ENCODE results near the gene CDC37.
A peak's percentile ranks its signal among the peaks of the same experiment; 100 is the strongest.
"Not testable (repeated sequence)": the region's sequence is repeated elsewhere in the genome, so short reads cannot be mapped to it uniquely, and the experiment has no call there.

CDC37 gene

GRCh38 chr19:10412257-10412977, 9.1 kb upstream of the CDC37 start:
- Mint-ChIP-seq H3K9me3 (no peaks in the 10 kb centered on the region), H3K4me3 (peak overlapping the region; percentile 17), H3K36me3 (ENCODE audit: low read depth) (no peaks in the 10 kb centered on the region), H3K27me3 (peaks cover 9% of the 10 kb centered on the region), H3K27ac (peak overlapping the region; percentile 82), H3K4me1 (ENCODE audit: low read depth) (peaks cover 70% of the 10 kb centered on the region)
- DNase-seq = no peak

- not testable (repeated sequence) for H3K4me3 Mint-ChIP-seq; H3K9me3 Mint-ChIP-seq; DNase-seq; H3K27ac Mint-ChIP-seq; H3K36me3 Mint-ChIP-seq (ENCODE audit: low read depth); H3K27me3 Mint-ChIP-seq
- peaks cover 73% of the 10 kb centered on the region for H3K4me1 Mint-ChIP-seq (ENCODE audit: low read depth)
These were observed 7.9 kb upstream of the CDC37 start for GRCh38 chr19:10411224-10411623.

GRCh38 chr19:10408511-10409283, 5.4 kb upstream of the CDC37 start:
- peaks cover 84% of the 10 kb centered on the region for H3K4me1 Mint-ChIP-seq (ENCODE audit: low read depth)
- peak overlapping the region; percentile 87 for H3K27ac Mint-ChIP-seq
- DNase-seq = peak; percentile 77
- peak overlapping the region; percentile 39 for H3K4me3 Mint-ChIP-seq
- no peaks in the 10 kb centered on the region for H3K9me3 Mint-ChIP-seq
- peaks cover 3% of the 10 kb centered on the region for H3K36me3 Mint-ChIP-seq (ENCODE audit: low read depth)
- no peaks in the 10 kb centered on the region for H3K27me3 Mint-ChIP-seq

- peaks cover 79% of the 10 kb centered on the region for H3K4me1 Mint-ChIP-seq (ENCODE audit: low read depth)
- H3K4me3 Mint-ChIP-seq = no peak overlapping the region
- no peak for DNase-seq
- no peaks in the 10 kb centered on the region for H3K9me3 Mint-ChIP-seq
- no peak overlapping the region for H3K27ac Mint-ChIP-seq
- H3K36me3 Mint-ChIP-seq (ENCODE audit: low read depth) = peaks cover 18% of the 10 kb centered on the region
- no peaks in the 10 kb centered on the region for H3K27me3 Mint-ChIP-seq
These were observed 3.8 kb upstream of the CDC37 start for GRCh38 chr19:10407096-10407495.

GRCh38 chr19:10406191-10406590, 2.8 kb upstream of the CDC37 start:
- Mint-ChIP-seq H3K9me3 (no peaks in the 10 kb centered on the region), H3K36me3 (ENCODE audit: low read depth) (peaks cover 25% of the 10 kb centered on the region), H3K4me1 (ENCODE audit: low read depth) (peaks cover 80% of the 10 kb centered on the region), H3K4me3 (no peak overlapping the region), H3K27me3 (no peaks in the 10 kb centered on the region), H3K27ac (peak overlapping the region; percentile 92)
- DNase-seq = no peak

GRCh38 chr19:10404888-10405820, 1.8 kb upstream of the CDC37 start:
- peak; percentile 73 for DNase-seq
- Mint-ChIP-seq H3K36me3 (ENCODE audit: low read depth) (peaks cover 35% of the 10 kb centered on the region), H3K9me3 (no peaks in the 10 kb centered on the region), H3K27ac (peak overlapping the region; percentile 97), H3K4me3 (peak overlapping the region; percentile 98), H3K27me3 (no peaks in the 10 kb centered on the region), H3K4me1 (ENCODE audit: low read depth) (peaks cover 83% of the 10 kb centered on the region)

GRCh38 chr19:10402441-10403038, 802 bp downstream of the CDC37 start:
- H3K27me3 Mint-ChIP-seq = no peaks in the 10 kb centered on the region
- H3K9me3 Mint-ChIP-seq = no peaks in the 10 kb centered on the region
- no peak for DNase-seq
- peak overlapping the region; percentile 97 for H3K27ac Mint-ChIP-seq
- H3K4me3 Mint-ChIP-seq = peak overlapping the region; percentile 98
- H3K4me1 Mint-ChIP-seq (ENCODE audit: low read depth) = peaks cover 73% of the 10 kb centered on the region
- H3K36me3 Mint-ChIP-seq (ENCODE audit: low read depth) = peaks cover 55% of the 10 kb centered on the region

GRCh38 chr19:10399878-10400277, 3.5 kb downstream of the CDC37 start:
- no peak for DNase-seq
- no peaks in the 10 kb centered on the region for H3K9me3 Mint-ChIP-seq
- peaks cover 78% of the 10 kb centered on the region for H3K36me3 Mint-ChIP-seq (ENCODE audit: low read depth)
- no peaks in the 10 kb centered on the region for H3K27me3 Mint-ChIP-seq
- peaks cover 52% of the 10 kb centered on the region for H3K4me1 Mint-ChIP-seq (ENCODE audit: low read depth)
- no peak overlapping the region for H3K4me3 Mint-ChIP-seq
- peak overlapping the region; percentile 67 for H3K27ac Mint-ChIP-seq

- H3K27me3 Mint-ChIP-seq, DNase-seq, H3K9me3 Mint-ChIP-seq, H3K4me3 Mint-ChIP-seq, H3K27ac Mint-ChIP-seq: not testable (repeated sequence)
- H3K4me1 Mint-ChIP-seq (ENCODE audit: low read depth) = peaks cover 48% of the 10 kb centered on the region
- H3K36me3 Mint-ChIP-seq (ENCODE audit: low read depth) = peaks cover 82% of the 10 kb centered on the region
These were observed 4.0 kb downstream of the CDC37 start for GRCh38 chr19:10399340-10399739.

- peaks cover 85% of the 10 kb centered on the region for H3K36me3 Mint-ChIP-seq (ENCODE audit: low read depth)
- H3K27me3 Mint-ChIP-seq = no peaks in the 10 kb centered on the region
- DNase-seq = no peak
- no peaks in the 10 kb centered on the region for H3K9me3 Mint-ChIP-seq
- H3K4me1 Mint-ChIP-seq (ENCODE audit: low read depth) = peaks cover 43% of the 10 kb centered on the region
- no peak overlapping the region for H3K4me3 Mint-ChIP-seq
- H3K27ac Mint-ChIP-seq = peak overlapping the region; percentile 82
These were observed 4.5 kb downstream of the CDC37 start for GRCh38 chr19:10398819-10399218.

GRCh38 chr19:10395917-10396316, 7.4 kb downstream of the CDC37 start:
- Mint-ChIP-seq H3K27me3 (no peaks in the 10 kb centered on the region), H3K36me3 (ENCODE audit: low read depth) (peaks cover 86% of the 10 kb centered on the region), H3K9me3 (no peaks in the 10 kb centered on the region), H3K4me3 (no peak overlapping the region), H3K27ac (peak overlapping the region; percentile 52), H3K4me1 (ENCODE audit: low read depth) (peaks cover 25% of the 10 kb centered on the region)
- DNase-seq = no peak

GRCh38 chr19:10395436-10395835, 7.9 kb downstream of the CDC37 start:
- Mint-ChIP-seq H3K4me1 (ENCODE audit: low read depth) (peaks cover 20% of the 10 kb centered on the region), H3K4me3 (no peak overlapping the region), H3K9me3 (no peaks in the 10 kb centered on the region), H3K36me3 (ENCODE audit: low read depth) (peaks cover 87% of the 10 kb centered on the region), H3K27ac (no peak overlapping the region), H3K27me3 (no peaks in the 10 kb centered on the region)
- DNase-seq = no peak

- Mint-ChIP-seq H3K36me3 (ENCODE audit: low read depth) (peaks cover 87% of the 10 kb centered on the region), H3K27ac (no peak overlapping the region), H3K4me3 (no peak overlapping the region), H3K4me1 (ENCODE audit: low read depth) (peaks cover 16% of the 10 kb centered on the region), H3K27me3 (no peaks in the 10 kb centered on the region), H3K9me3 (no peaks in the 10 kb centered on the region)
- no peak for DNase-seq
These were observed 8.3 kb downstream of the CDC37 start for GRCh38 chr19:10395003-10395402.

- no peak for DNase-seq
- Mint-ChIP-seq H3K4me1 (ENCODE audit: low read depth) (peaks cover 9% of the 10 kb centered on the region), H3K9me3 (no peaks in the 10 kb centered on the region), H3K27ac (no peak overlapping the region), H3K4me3 (no peak overlapping the region), H3K36me3 (ENCODE audit: low read depth) (peaks cover 85% of the 10 kb centered on the region), H3K27me3 (no peaks in the 10 kb centered on the region)
These were observed 10.2 kb downstream of the CDC37 start for GRCh38 chr19:10393137-10393536.
